Sigmoid colon (tissue), 4 donors: ENCODE data around the gene TMEM240.

Experiments
- POLR2A ChIP-seq, 2 donors: fragments of 450-650 bp; IDR thresholded peaks; one replicate each; pipeline ENCODE4 v1.6.1; 2016; ENCODE audit warnings: antibody characterized with exemption in 2 of 2, mild to moderate bottlenecking in 2 of 2, moderate library complexity in 2 of 2
- POLR2AphosphoS5 ChIP-seq, 4 donors: sonication (generic); formaldehyde crosslinking; IDR thresholded peaks; one replicate each; pipeline ENCODE4 v1.6.1; 2017; ENCODE audit warnings: antibody characterized with exemption in 4 of 4
- TF ChIP-seq, protein P1 (sequence below), 4 experiments: fragments of 450-650 bp in 3 of 4; fragments of 200-600 bp in 1 of 4; IDR thresholded peaks; one replicate each; pipeline ENCODE4 v1.5.1; 2016 to 2019; ENCODE audit warnings: antibody characterized with exemption in 4 of 4, mild to moderate bottlenecking in 3 of 4, moderate library complexity in 2 of 4

DNA sequence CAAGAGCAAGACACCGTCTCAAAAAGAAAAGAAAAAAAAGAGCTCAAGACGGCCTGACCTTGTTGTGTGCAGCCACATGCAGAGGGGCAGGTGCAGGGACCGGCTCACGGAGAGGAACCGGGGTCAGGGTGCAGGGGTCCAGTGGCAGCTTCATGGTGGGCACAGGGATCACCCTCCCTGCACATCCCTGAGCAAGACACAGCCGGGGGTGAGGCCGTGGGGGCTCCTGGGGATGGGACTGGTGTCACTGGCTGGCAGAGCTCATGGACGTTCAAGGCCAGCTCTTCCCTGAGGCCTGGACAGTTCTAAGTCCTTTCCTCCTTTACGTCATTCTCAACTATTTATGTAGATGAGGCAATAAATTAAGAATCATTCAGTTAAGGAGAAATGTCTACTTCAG lies 6.6 kb upstream of the TMEM240 start:
- TF ChIP-seq, protein P1, sequence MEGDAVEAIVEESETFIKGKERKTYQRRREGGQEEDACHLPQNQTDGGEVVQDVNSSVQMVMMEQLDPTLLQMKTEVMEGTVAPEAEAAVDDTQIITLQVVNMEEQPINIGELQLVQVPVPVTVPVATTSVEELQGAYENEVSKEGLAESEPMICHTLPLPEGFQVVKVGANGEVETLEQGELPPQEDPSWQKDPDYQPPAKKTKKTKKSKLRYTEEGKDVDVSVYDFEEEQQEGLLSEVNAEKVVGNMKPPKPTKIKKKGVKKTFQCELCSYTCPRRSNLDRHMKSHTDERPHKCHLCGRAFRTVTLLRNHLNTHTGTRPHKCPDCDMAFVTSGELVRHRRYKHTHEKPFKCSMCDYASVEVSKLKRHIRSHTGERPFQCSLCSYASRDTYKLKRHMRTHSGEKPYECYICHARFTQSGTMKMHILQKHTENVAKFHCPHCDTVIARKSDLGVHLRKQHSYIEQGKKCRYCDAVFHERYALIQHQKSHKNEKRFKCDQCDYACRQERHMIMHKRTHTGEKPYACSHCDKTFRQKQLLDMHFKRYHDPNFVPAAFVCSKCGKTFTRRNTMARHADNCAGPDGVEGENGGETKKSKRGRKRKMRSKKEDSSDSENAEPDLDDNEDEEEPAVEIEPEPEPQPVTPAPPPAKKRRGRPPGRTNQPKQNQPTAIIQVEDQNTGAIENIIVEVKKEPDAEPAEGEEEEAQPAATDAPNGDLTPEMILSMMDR (IDR thresholded peaks at IDR 0.05): no peak
- TF ChIP-seq POLR2AphosphoS5 (IDR thresholded peaks at IDR 0.05): no peak
- no peak for TF ChIP-seq POLR2A (IDR thresholded peaks at IDR 0.05)
